ENCODE measurements around the gene PTPN1. TPM values are rescaled to one million over a fixed set of nuclear protein-coding genes. Genes with fewer than 3 reads are reported as not detected.

PTPN1 gene
- total RNA-seq (2022; extraction: Qiagen RNA extraction): 49.0 to 62.8 TPM (median 52.8 TPM) in 5 replicates

GRCh38 chr20:50509923-50510705 is at the start of gene PTPN1:
Gene PTPN1 (plus strand): TSS chr20:50510383. CDS start chr20:50510528, 145 bp downstream.

Other genes with a start within 250 kb of the PTPN1 start
- not detected in 5 replicates for gene RIPOR3, start 181.2 kb downstream of the PTPN1 start, total RNA-seq (2022; extraction: Qiagen RNA extraction)
- gene PARD6B, start 221.2 kb downstream of the PTPN1 start, total RNA-seq (2022; extraction: Qiagen RNA extraction): 2.7 to 3.9 TPM (median 3.4 TPM) in 5 replicates